ENCODE data around the gene TMEM184B. TPM values are rescaled to one million over a fixed set of nuclear protein-coding genes. Genes with fewer than 3 reads are reported as not detected.

The TMEM184B gene
- total and polyA plus RNA-seq, 2 experiments from 2014 or later = 42.2 to 95.1 TPM

- TF ChIP-seq ZNF331 (CRISPR knock-in tag; IDR thresholded peaks at IDR 0.05; ENCODE audit: low read depth) (no peak), NANOG (IDR thresholded peaks at IDR 0.05; ENCODE audit: borderline replicate concordance) (no peak), REST (IDR thresholded peaks at IDR 0.05; ENCODE audit: unreplicated experiment) (no peak), CTCF (conservative IDR thresholded peaks at IDR 0.05; ENCODE audit: low read depth in 2 of 2) (no peak), EZH2phosphoT487 (IDR thresholded peaks at IDR 0.05; ENCODE audit: unreplicated experiment) (no peak)
- H2AFZ ChIP-seq = no peak overlapping the region
- peaks cover 53% of the 10 kb centered on the region for H3K36me3 ChIP-seq (ENCODE audit: insufficient read depth)
- H3K4me1 ChIP-seq (ENCODE audit: insufficient read depth) = peaks cover 14% of the 10 kb centered on the region
- peaks cover 44% of the 10 kb centered on the region for H3F3A ChIP-seq (replicated peaks; ENCODE audit: low read depth)
- Mint-ChIP-seq H3K4me3 (no peak overlapping the region), H3K4me1 (peaks cover 16% of the 10 kb centered on the region), H3K27ac (0 out of 2 replicates have a peak overlapping the region, but pooled peaks have one; percentile 71), H3K9me3 (no peaks in the 10 kb centered on the region), H3K36me3 (ENCODE audit: low read depth) (peaks cover 93% of the 10 kb centered on the region), H3K27me3 (ENCODE audit: insufficient read depth, low read depth, poor library complexity) (peaks cover 13% of the 10 kb centered on the region)
- peaks cover 63% of the 10 kb centered on the region for H3K79me2 ChIP-seq (replicated peaks; ENCODE audit: insufficient read depth)
- H3K4me3 ChIP-seq = no peak overlapping the region
- peaks cover 69% of the 10 kb centered on the region for H4K20me1 ChIP-seq (replicated peaks; ENCODE audit: insufficient read depth)
- ATAC-seq (no peak), DNase-seq (ENCODE audit: low spot score) (no peak)
- H3K27me3 ChIP-seq (ENCODE audit: insufficient read depth) = no peaks in the 10 kb centered on the region
- H3K9me2 ChIP-seq (ENCODE audit: insufficient read depth) = no peaks in the 10 kb centered on the region
- no peak overlapping the region for H3K4me2 ChIP-seq
- H3K27ac ChIP-seq (ENCODE audit: low read depth) = no peak overlapping the region
These were observed 28.1 kb upstream of the TMEM184B start for GRCh38 chr22:38300946-38301345.

DNA sequence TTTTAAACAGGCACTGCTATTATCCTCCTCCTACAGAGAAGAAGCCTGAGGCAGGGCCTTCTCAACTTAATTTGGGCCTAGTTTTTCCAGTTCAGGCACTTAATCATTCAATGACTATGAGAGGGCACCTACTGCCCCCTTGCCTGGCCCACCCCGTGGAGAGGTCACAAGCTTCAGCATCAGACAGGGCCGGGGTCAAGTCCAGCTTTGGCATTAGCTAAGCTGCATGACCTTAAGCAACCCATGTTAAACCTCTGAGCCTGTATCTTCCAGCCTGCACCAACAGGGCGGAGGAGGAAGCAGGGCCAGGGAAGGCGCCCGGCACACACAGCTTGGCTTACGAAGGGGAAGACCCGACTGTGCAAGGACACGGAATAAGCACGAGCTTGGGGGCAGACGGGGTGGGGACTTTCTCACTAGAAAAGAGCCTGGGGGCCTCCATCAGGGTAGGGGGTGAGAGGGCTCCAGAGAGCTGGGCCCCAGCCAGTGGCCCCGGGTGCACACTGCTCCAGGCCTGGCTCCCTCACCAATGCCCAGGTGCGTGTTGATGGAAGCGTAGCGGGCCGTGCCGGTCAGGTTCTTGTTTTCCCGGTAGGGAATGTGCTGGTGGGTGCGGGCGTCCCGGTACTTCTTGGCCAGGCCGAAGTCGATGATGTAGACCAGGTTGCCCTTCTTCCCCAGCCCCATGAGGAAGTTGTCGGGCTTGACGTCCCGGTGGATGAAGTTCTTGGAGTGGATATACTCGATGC, 27.6 kb upstream of the TMEM184B start:
- Histone ChIP-seq H3F3A (replicated peaks; ENCODE audit: low read depth) (peaks cover 43% of the 10 kb centered on the region), H3K4me2 (no peak overlapping the region), H3K4me1 (ENCODE audit: insufficient read depth) (peaks cover 9% of the 10 kb centered on the region), H3K27ac (ENCODE audit: low read depth) (0 out of 2 replicates have a peak overlapping the region, but pooled peaks have one; percentile 6), H3K79me2 (replicated peaks; ENCODE audit: insufficient read depth) (peaks cover 57% of the 10 kb centered on the region), H2AFZ (no peak overlapping the region), H3K36me3 (ENCODE audit: insufficient read depth) (peaks cover 54% of the 10 kb centered on the region), H3K4me3 (no peak overlapping the region), H4K20me1 (replicated peaks; ENCODE audit: insufficient read depth) (peaks cover 67% of the 10 kb centered on the region), H3K9me2 (ENCODE audit: insufficient read depth) (no peaks in the 10 kb centered on the region), H3K27me3 (ENCODE audit: insufficient read depth) (no peaks in the 10 kb centered on the region)
- H3K27ac Mint-ChIP-seq = 0 out of 2 replicates have a peak overlapping the region, but pooled peaks have one; percentile 71
- H3K4me3 Mint-ChIP-seq = no peak overlapping the region
- no peak for DNase-seq (ENCODE audit: low spot score)
- peaks cover 10% of the 10 kb centered on the region for H3K4me1 Mint-ChIP-seq
- peaks cover 12% of the 10 kb centered on the region for H3K27me3 Mint-ChIP-seq (ENCODE audit: insufficient read depth, low read depth, poor library complexity)
- H3K36me3 Mint-ChIP-seq (ENCODE audit: low read depth) = peaks cover 93% of the 10 kb centered on the region
- ATAC-seq = no peak
- H3K9me3 Mint-ChIP-seq = no peaks in the 10 kb centered on the region
- TF ChIP-seq REST (IDR thresholded peaks at IDR 0.05; ENCODE audit: unreplicated experiment) (no peak), CTCF (conservative IDR thresholded peaks at IDR 0.05; ENCODE audit: low read depth in 2 of 2) (no peak), JUNB (IDR thresholded peaks at IDR 0.05; ENCODE audit: unreplicated experiment) (no peak), ETS1 (IDR thresholded peaks at IDR 0.05) (no peak), POLR2AphosphoS5 (IDR thresholded peaks at IDR 0.05; ENCODE audit: low read depth) (no peak), ZNF114 (CRISPR knock-in tag; IDR thresholded peaks at IDR 0.05) (no peak), STAT1 (IDR thresholded peaks at IDR 0.05; ENCODE audit: unreplicated experiment) (no peak), NANOG (IDR thresholded peaks at IDR 0.05; ENCODE audit: borderline replicate concordance) (no peak)

All from GM23338 (cell line).